Naive thymus-derived CD4-positive, alpha-beta T cell (primary cell): ENCODE data around the gene ZNF638. TPM values are rescaled to one million over a fixed set of nuclear protein-coding genes. Genes with fewer than 3 reads are reported as not detected.
A peak's percentile ranks its signal among the peaks of the same experiment; 100 is the strongest.
"Not testable (repeated sequence)": the region's sequence is repeated elsewhere in the genome, so short reads cannot be mapped to it uniquely, and the experiment has no call there.

Experiments
- ATAC-seq: fragments of 150-1000 bp; cut with Tn5 transposase; 2 replicates; pipeline ENCODE4 v1.10.0; 2021; ENCODE audit warnings: mild to moderate bottlenecking, moderate library complexity
- CTCF ChIA-PET: fragments of 350-600 bp; sonication (Branson Sonifier 250); formaldehyde crosslinking; loops from one replicate; lab custom pipeline; 2021; ENCODE audit warnings: antibody characterized with exemption; lab: Charles Lee
- POLR2A ChIA-PET: fragments of 350-600 bp; sonication (Branson Sonifier 250); formaldehyde crosslinking; loops from one replicate; lab custom pipeline; 2021; ENCODE audit warnings: antibody characterized with exemption, inconsistent platforms; lab: Charles Lee
- DNase-seq, 9 donors: peaks; one replicate each; pipeline versions ENCODE4 v3.0.0 to v3.0.0-alpha.2; 2020 to 2022; ENCODE audit warnings: mixed read lengths in 1 of 9
- H3K27ac ChIP-seq: one replicate; pipeline ENCODE4 v1.7.0; 2013; ENCODE audit warnings: mild to moderate bottlenecking, low read depth, low read length, moderate library complexity
- H3K27me3 ChIP-seq, 2 donors: one replicate each; pipeline ENCODE4 v1.7.0; 2013; ENCODE audit warnings: low read length in 2 of 2, mild to moderate bottlenecking in 2 of 2, moderate library complexity in 2 of 2; ENCODE audit not compliant: control insufficient read depth in 2 of 2, insufficient read depth in 2 of 2
- H3K36me3 ChIP-seq, 3 experiments: 1 replicate in 2 of 3; 2 replicates in 1 of 3; pipeline ENCODE4 v1.7.0; 2013; ENCODE audit warnings: low read length in 3 of 3, mild to moderate bottlenecking in 3 of 3, moderate library complexity in 1 of 3; ENCODE audit not compliant: insufficient read depth in 3 of 3, control insufficient read depth in 2 of 3
- H3K4me1 ChIP-seq, 2 donors: one replicate each; pipeline ENCODE4 v1.7.0; 2013; ENCODE audit warnings: low read length in 2 of 2, mild to moderate bottlenecking in 2 of 2, moderate library complexity in 1 of 2; ENCODE audit not compliant: control insufficient read depth in 2 of 2, insufficient read depth in 2 of 2
- H3K4me3 ChIP-seq: 2 replicates; pipeline ENCODE4 v1.7.0; 2013; ENCODE audit warnings: mild to moderate bottlenecking, low read length
- H3K9me3 ChIP-seq, 3 experiments: 1 replicate in 2 of 3; 2 replicates in 1 of 3; pipeline ENCODE4 v1.7.0; 2013; ENCODE audit warnings: low read length in 3 of 3; ENCODE audit not compliant: control insufficient read depth in 2 of 3
- H3K27ac Mint-ChIP-seq, 9 donors: one replicate each; pipeline ENCODE4 v1.8.0; 2020 to 2022; ENCODE audit warnings: mixed read lengths in 9 of 9, mild to moderate bottlenecking in 8 of 9, moderate library complexity in 5 of 9, inconsistent platforms in 2 of 9
- H3K27me3 Mint-ChIP-seq, 5 donors: one replicate each; pipeline ENCODE4 v1.8.0; 2021 to 2022; ENCODE audit warnings: mixed read lengths in 5 of 5, mild to moderate bottlenecking in 1 of 5
- H3K36me3 Mint-ChIP-seq, 5 donors: one replicate each; pipeline ENCODE4 v1.8.0; 2020 to 2022; ENCODE audit warnings: mixed read lengths in 5 of 5, mild to moderate bottlenecking in 3 of 5, inconsistent platforms in 1 of 5
- H3K4me1 Mint-ChIP-seq, 7 donors: one replicate each; pipeline ENCODE4 v1.8.0; 2020 to 2022; ENCODE audit warnings: mixed read lengths in 7 of 7, mild to moderate bottlenecking in 3 of 7, inconsistent platforms in 1 of 7
- H3K4me3 Mint-ChIP-seq, 10 donors: one replicate each; pipeline ENCODE4 v1.8.0; 2020 to 2022; ENCODE audit warnings: mild to moderate bottlenecking in 10 of 10, mixed read lengths in 10 of 10, moderate library complexity in 6 of 10, inconsistent platforms in 2 of 10
- H3K9me3 Mint-ChIP-seq, 11 donors: one replicate each; pipeline ENCODE4 v1.8.0; 2020 to 2022; ENCODE audit warnings: mixed read lengths in 11 of 11, mild to moderate bottlenecking in 4 of 11, inconsistent platforms in 1 of 11, moderate library complexity in 1 of 11
- intact Hi-C, 2 donors: fragments of 100-400 bp; cut with micrococcal nuclease; formaldehyde crosslinking; loops; one replicate each; pipeline ENCODE4 v1.15.1; 2023
- polyA plus RNA-seq, 2 donors: library from polyadenylated mRNA; unstranded; fragments of 300-500 nt; fragmentation: Illumina TruSeq; gene quantifications; one replicate each; pipeline ENCODE4 v1.2.3, GENCODE V29; 2021
- total RNA-seq, 6 experiments: library from RNA in 5 of 6; stranded (reverse) in 5 of 6; gene quantifications; 1 replicate in 5 of 6; 2 replicates in 1 of 6; pipeline ENCODE4 v1.2.3 and lab custom pipeline; 2021 to 2026

Gene ZNF638
- total and polyA plus RNA-seq, 7 experiments from 2014 or later: 57.6 to 204 (median 114) TPM

DNA sequence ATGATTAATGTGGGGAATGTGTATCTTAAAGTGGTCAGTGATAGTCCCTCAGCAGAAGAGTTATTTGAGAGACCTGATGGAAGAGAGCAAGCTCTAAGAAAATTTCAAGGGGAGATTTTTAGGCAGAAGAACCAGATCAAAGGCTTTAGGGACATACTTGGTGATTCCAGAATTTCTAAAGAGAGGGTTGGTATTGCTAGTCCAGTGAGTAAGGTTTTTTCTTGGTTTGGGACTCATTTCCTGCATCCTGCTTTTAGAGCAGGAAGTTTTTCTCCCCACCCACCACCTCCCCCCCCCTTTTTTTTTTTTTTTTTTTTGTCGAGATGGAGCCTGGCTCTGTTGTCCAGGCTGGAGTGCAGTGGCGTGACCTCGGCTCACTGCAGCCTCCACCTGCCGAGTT lies 79.1 kb downstream of the ZNF638 start:
- H3K4me3 ChIP-seq: no peak overlapping the region
- intact Hi-C loops: no loop called here
- DNase-seq: no peak
- no peak overlapping the region for H3K27ac ChIP-seq
- ATAC-seq: no peak
- CTCF ChIA-PET: no interaction called here
- Mint-ChIP-seq H3K4me3 (no peak overlapping the region), H3K36me3 (peaks cover 5 to 46% (median 39%) of the 10 kb centered on the region in 5 donors), H3K27me3 (no peaks in the 10 kb centered on the region), H3K27ac (peak overlapping the region in 5 of 9 donors; percentile 2 to 58 (median 33)), H3K4me1 (peaks cover 0 to 6% (median 4%) of the 10 kb centered on the region in 7 donors), H3K9me3 (peaks cover 0 to 11% (median 3%) of the 10 kb centered on the region in 11 donors)
- POLR2A ChIA-PET: no interaction called here
- no peaks in the 10 kb centered on the region for H3K9me3 ChIP-seq
- H3K36me3 ChIP-seq: peaks cover 0 to 22% (median 5%) of the 10 kb centered on the region in 3 experiments
- no peaks in the 10 kb centered on the region for H3K4me1 ChIP-seq
- no peaks in the 10 kb centered on the region for H3K27me3 ChIP-seq

- H3K4me3 ChIP-seq, H3K4me1 ChIP-seq, intact Hi-C loops, CTCF ChIA-PET, H3K9me3 Mint-ChIP-seq, H3K36me3 Mint-ChIP-seq, H3K36me3 ChIP-seq, ATAC-seq, H3K27me3 Mint-ChIP-seq, H3K27me3 ChIP-seq, H3K9me3 ChIP-seq: not testable (repeated sequence)
- Mint-ChIP-seq H3K4me1 (peaks cover 0 to 23% (median 10%) of the 10 kb centered on the region in 7 donors), H3K27ac (peak overlapping the region in 8 of 9 donors; percentile 38 to 93 (median 92)), H3K4me3 (peak overlapping the region; percentile 82 to 91 (median 88))
- H3K27ac ChIP-seq: peak overlapping the region; percentile 70
- DNase-seq: peak in 7 of 9 donors; percentile 43 to 72 (median 51)
- POLR2A ChIA-PET: interaction anchor here (2.4 kb wide), 1 partner anchor 85 kb away, joined by 13 read pairs; the partner anchor contains the start of gene ZNF638
Measured at GRCh38 chr2:71416866-71417265, 85.3 kb downstream of the ZNF638 start.

GRCh38 chr2:71417300-71418202 lies 86.0 kb downstream of the ZNF638 start:
- Mint-ChIP-seq H3K4me1 (peaks cover 1 to 24% (median 11%) of the 10 kb centered on the region in 7 donors), H3K27ac (peak overlapping the region; percentile 79 to 95 (median 92)), H3K9me3 (no peaks in the 10 kb centered on the region), H3K27me3 (no peaks in the 10 kb centered on the region), H3K4me3 (peak overlapping the region; percentile 82 to 91 (median 88)), H3K36me3 (peaks cover under 1 to 8% (median 2%) of the 10 kb centered on the region in 5 donors)
- no peaks in the 10 kb centered on the region for H3K27me3 ChIP-seq
- ChIA-PET POLR2A (interaction anchor here (0.8 to 2.4 kb wide), 2 partner anchors 17 to 86 kb away, joined by 4 to 13 read pairs; partner anchors contain the start of gene ZNF638), CTCF (no interaction called here)
- H3K27ac ChIP-seq: peak overlapping the region; percentile 70
- H3K9me3 ChIP-seq: no peaks in the 10 kb centered on the region
- peak overlapping the region; percentile 40 for H3K4me3 ChIP-seq
- H3K4me1 ChIP-seq: peaks cover 0 to 6% of the 10 kb centered on the region in 2 donors
- ATAC-seq (peak; percentile 27), DNase-seq (peak in 2 of 9 donors; percentile 19 to 22)
- intact Hi-C loops: no loop called here
- no peaks in the 10 kb centered on the region for H3K36me3 ChIP-seq

DNA sequence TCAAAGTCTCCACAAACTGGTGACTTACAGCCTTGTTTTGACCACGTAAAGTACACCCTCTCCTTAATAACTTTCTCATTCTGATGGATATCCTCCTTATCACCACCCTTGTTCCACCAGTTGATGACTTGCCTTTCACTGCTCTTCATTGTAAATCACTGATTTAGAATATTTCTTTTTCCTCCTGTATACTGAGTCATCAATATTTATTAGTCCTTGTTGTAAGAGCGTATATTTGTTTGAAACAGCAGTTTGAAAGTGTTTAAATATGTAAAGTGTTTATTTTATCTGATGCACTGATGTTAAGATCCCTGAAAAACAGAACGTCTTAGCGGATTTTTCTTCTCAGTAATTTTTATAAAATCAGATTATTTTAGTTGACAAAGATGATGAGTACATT lies 87.6 kb downstream of the ZNF638 start:
- Mint-ChIP-seq H3K9me3 (no peaks in the 10 kb centered on the region), H3K36me3 (peaks cover 9 to 23% (median 13%) of the 10 kb centered on the region in 5 donors), H3K4me3 (peak overlapping the region in 2 of 10 donors; percentile 6 to 29), H3K4me1 (peaks cover 3 to 38% (median 17%) of the 10 kb centered on the region in 7 donors), H3K27ac (peak overlapping the region in 3 of 9 donors; percentile 7 to 75 (median 17)), H3K27me3 (no peaks in the 10 kb centered on the region)
- Histone ChIP-seq H3K27ac (no peak overlapping the region), H3K36me3 (peaks cover 0 to 9% (median 3%) of the 10 kb centered on the region in 3 experiments), H3K9me3 (no peaks in the 10 kb centered on the region), H3K27me3 (no peaks in the 10 kb centered on the region), H3K4me3 (no peak overlapping the region), H3K4me1 (peaks cover 0 to 6% of the 10 kb centered on the region in 2 donors)
- intact Hi-C loops: no loop called here
- CTCF ChIA-PET: interaction anchor here (0.6 to 1.4 kb wide), 2 partner anchors 88 to 158 kb away, joined by 3 to 4 read pairs; partner anchors contain the start of gene ZNF638
- POLR2A ChIA-PET: no interaction called here
- DNase-seq: no peak
- no peak for ATAC-seq

DNA sequence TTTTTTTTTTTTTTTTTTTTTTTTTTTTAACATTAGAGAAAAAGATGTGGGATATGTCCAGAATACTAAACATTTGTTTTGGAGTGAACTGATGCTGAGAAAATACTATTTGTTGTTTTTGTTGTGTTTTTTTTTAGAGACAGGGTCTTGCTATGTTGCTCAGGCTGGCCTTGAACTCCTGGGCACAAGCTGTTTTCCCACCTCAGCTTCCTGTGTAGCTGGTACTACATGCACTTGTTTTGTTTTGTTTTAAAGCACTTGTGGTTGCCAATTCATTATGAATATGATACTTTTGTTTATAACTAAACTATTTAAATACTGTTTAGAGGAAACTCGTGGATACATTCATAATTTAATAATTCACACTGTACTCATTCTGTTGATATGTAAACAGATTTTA lies 88.4 kb downstream of the ZNF638 start:
- ATAC-seq (no peak), DNase-seq (no peak)
- H3K27ac Mint-ChIP-seq: no peak overlapping the region
- Histone ChIP-seq H3K27me3 (no peaks in the 10 kb centered on the region), H3K9me3 (no peaks in the 10 kb centered on the region), H3K4me3 (no peak overlapping the region), H3K36me3 (peaks cover under 1 to 13% (median 3%) of the 10 kb centered on the region in 3 experiments), H3K4me1 (peaks cover 0 to 6% of the 10 kb centered on the region in 2 donors), H3K27ac (no peak overlapping the region)
- H3K4me1 Mint-ChIP-seq: peaks cover 4 to 38% (median 17%) of the 10 kb centered on the region in 7 donors
- H3K4me3 Mint-ChIP-seq: no peak overlapping the region
- ChIA-PET CTCF (interaction anchor here (0.6 to 1.4 kb wide), 2 partner anchors 88 to 159 kb away, joined by 3 to 4 read pairs; partner anchors contain the start of gene ZNF638), POLR2A (interaction anchor here (0.6 to 1.0 kb wide), 3 partner anchors 10 to 33 kb away, joined by 3 to 4 read pairs (median 3); no protein-coding TSS in a partner anchor)
- H3K27me3 Mint-ChIP-seq: no peaks in the 10 kb centered on the region
- peaks cover 9 to 30% (median 13%) of the 10 kb centered on the region in 5 donors for H3K36me3 Mint-ChIP-seq
- no peaks in the 10 kb centered on the region for H3K9me3 Mint-ChIP-seq
- intact Hi-C loops: loop anchor here in 1 of 2 donors (5.0 kb wide), 2 partner anchors 88 to 193 kb away; partner anchors contain the start of genes PAIP2B and ZNF638

DNA sequence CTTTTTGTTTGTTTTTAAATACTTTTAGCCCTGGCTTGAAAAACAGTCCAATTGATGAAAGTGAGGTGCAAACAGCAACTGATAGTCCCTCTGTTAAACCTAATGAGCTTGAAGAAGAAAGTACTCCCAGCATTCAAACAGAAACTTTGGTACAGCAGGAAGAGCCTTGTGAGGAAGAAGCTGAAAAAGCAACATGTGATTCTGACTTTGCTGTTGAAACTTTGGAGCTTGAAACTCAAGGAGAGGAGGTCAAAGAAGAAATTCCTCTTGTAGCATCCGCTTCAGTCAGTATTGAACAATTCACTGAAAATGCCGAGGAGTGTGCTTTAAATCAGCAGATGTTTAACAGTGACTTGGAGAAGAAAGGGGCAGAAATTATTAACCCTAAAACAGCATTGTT lies 91.2 kb downstream of the ZNF638 start:
- POLR2A ChIA-PET: interaction anchor here (0.7 kb wide), 1 partner anchor 17 kb away, joined by 4 read pairs; no protein-coding TSS in a partner anchor
- no peaks in the 10 kb centered on the region for H3K9me3 Mint-ChIP-seq
- Histone ChIP-seq H3K27me3 (no peaks in the 10 kb centered on the region), H3K4me3 (no peak overlapping the region), H3K27ac (no peak overlapping the region), H3K36me3 (peaks cover 3 to 29% (median 16%) of the 10 kb centered on the region in 3 experiments), H3K4me1 (peaks cover 0 to 2% of the 10 kb centered on the region in 2 donors), H3K9me3 (no peaks in the 10 kb centered on the region)
- H3K4me1 Mint-ChIP-seq: peaks cover 4 to 33% (median 20%) of the 10 kb centered on the region in 7 donors
- CTCF ChIA-PET: no interaction called here
- peaks cover 17 to 44% (median 25%) of the 10 kb centered on the region in 5 donors for H3K36me3 Mint-ChIP-seq
- no peak overlapping the region for H3K4me3 Mint-ChIP-seq
- no peaks in the 10 kb centered on the region for H3K27me3 Mint-ChIP-seq
- ATAC-seq (no peak), DNase-seq (no peak)
- intact Hi-C loops: loop anchor here in 1 of 2 donors (1.0 to 5.0 kb wide), 3 partner anchors 17 to 195 kb away; partner anchors contain the start of genes PAIP2B and ZNF638
- H3K27ac Mint-ChIP-seq: peak overlapping the region in 4 of 9 donors; percentile 9 to 30 (median 14)
